Measurements from ENCODE around the gene LDLRAD4. TPM values are rescaled to one million over a fixed set of nuclear protein-coding genes. Genes with fewer than 3 reads are reported as not detected.
A peak's percentile ranks its signal among the peaks of the same experiment; 100 is the strongest.

LDLRAD4 gene
- polyA plus RNA-seq, 1 donor = 9.1 TPM

GRCh38 chr18:13511961-13512577 is 293.5 kb downstream of the LDLRAD4 start:
- no peaks in the 10 kb centered on the region for H3K9me3 ChIP-seq (ENCODE audit: control insufficient read depth, low read depth, low read length)
- DNase-seq = no peak
- 100% methylated on average over 4 of the region's 6 CpGs for WGBS (ENCODE audit: insufficient coverage, low lambda C conversion rate)
- no peak overlapping the region for H3K27ac ChIP-seq (ENCODE audit: low read length)
- H3K27me3 ChIP-seq (ENCODE audit: control insufficient read depth, insufficient read depth, low read length) = no peaks in the 10 kb centered on the region
- no peaks in the 10 kb centered on the region for H3K4me1 ChIP-seq (ENCODE audit: control insufficient read depth, insufficient read depth, low read length)
- H3K4me3 ChIP-seq (ENCODE audit: low read length) = no peak overlapping the region
- no peaks in the 10 kb centered on the region for H3K36me3 ChIP-seq (ENCODE audit: control insufficient read depth, insufficient read depth, low read length)

- DNase-seq = peak in 1 of 2 donors; percentile 5
- H3K27ac ChIP-seq (ENCODE audit: low read length) = no peak overlapping the region
Observed at GRCh38 chr18:13513021-13513420, 294.5 kb downstream of the LDLRAD4 start.

GRCh38 chr18:13513481-13513880 is 294.9 kb downstream of the LDLRAD4 start:
- H3K27me3 ChIP-seq (ENCODE audit: control insufficient read depth, insufficient read depth, low read length) = no peaks in the 10 kb centered on the region
- WGBS (ENCODE audit: insufficient coverage, low lambda C conversion rate) = 60% methylated on average over 1 of the region's 5 CpGs
- no peak for DNase-seq
- no peaks in the 10 kb centered on the region for H3K36me3 ChIP-seq (ENCODE audit: control insufficient read depth, insufficient read depth, low read length)
- no peak overlapping the region for H3K27ac ChIP-seq (ENCODE audit: low read length)
- no peaks in the 10 kb centered on the region for H3K4me1 ChIP-seq (ENCODE audit: control insufficient read depth, insufficient read depth, low read length)
- H3K9me3 ChIP-seq (ENCODE audit: control insufficient read depth, low read depth, low read length) = no peaks in the 10 kb centered on the region
- no peak overlapping the region for H3K4me3 ChIP-seq (ENCODE audit: low read length)

More at GRCh38 chr18:13513021-13513420, 294.5 kb downstream of the LDLRAD4 start:
- Histone ChIP-seq H3K4me3 (ENCODE audit: low read length) (no peak overlapping the region), H3K9me3 (ENCODE audit: control insufficient read depth, low read depth, low read length) (no peaks in the 10 kb centered on the region), H3K36me3 (ENCODE audit: control insufficient read depth, insufficient read depth, low read length) (no peaks in the 10 kb centered on the region), H3K4me1 (ENCODE audit: control insufficient read depth, insufficient read depth, low read length) (no peaks in the 10 kb centered on the region), H3K27me3 (ENCODE audit: control insufficient read depth, insufficient read depth, low read length) (no peaks in the 10 kb centered on the region)
- no CpG with 5 or more reads among the region's 4 CpGs for WGBS (ENCODE audit: insufficient coverage, low lambda C conversion rate)

- no CpG with 5 or more reads among the region's 4 CpGs for WGBS (ENCODE audit: insufficient coverage, low lambda C conversion rate)
- Histone ChIP-seq H3K27me3 (ENCODE audit: control insufficient read depth, insufficient read depth, low read length) (no peaks in the 10 kb centered on the region), H3K36me3 (ENCODE audit: control insufficient read depth, insufficient read depth, low read length) (no peaks in the 10 kb centered on the region), H3K27ac (ENCODE audit: low read length) (no peak overlapping the region), H3K4me3 (ENCODE audit: low read length) (no peak overlapping the region), H3K9me3 (ENCODE audit: control insufficient read depth, low read depth, low read length) (no peaks in the 10 kb centered on the region), H3K4me1 (ENCODE audit: control insufficient read depth, insufficient read depth, low read length) (no peaks in the 10 kb centered on the region)
- DNase-seq = no peak
Observed at GRCh38 chr18:13514558-13514957, 296.0 kb downstream of the LDLRAD4 start.

- no peaks in the 10 kb centered on the region for H3K9me3 ChIP-seq (ENCODE audit: control insufficient read depth, low read depth, low read length)
- H3K4me1 ChIP-seq (ENCODE audit: control insufficient read depth, insufficient read depth, low read length) = no peaks in the 10 kb centered on the region
- 100% methylated on average over 1 of the region's 6 CpGs for WGBS (ENCODE audit: insufficient coverage, low lambda C conversion rate)
- no peak overlapping the region for H3K27ac ChIP-seq (ENCODE audit: low read length)
- no peaks in the 10 kb centered on the region for H3K36me3 ChIP-seq (ENCODE audit: control insufficient read depth, insufficient read depth, low read length)
- no peaks in the 10 kb centered on the region for H3K27me3 ChIP-seq (ENCODE audit: control insufficient read depth, insufficient read depth, low read length)
- no peak for DNase-seq
- H3K4me3 ChIP-seq (ENCODE audit: low read length) = no peak overlapping the region
Observed at GRCh38 chr18:13516855-13517254, 298.3 kb downstream of the LDLRAD4 start.

GRCh38 chr18:13517369-13517768 is 298.8 kb downstream of the LDLRAD4 start:
- H3K36me3 ChIP-seq (ENCODE audit: control insufficient read depth, insufficient read depth, low read length) = no peaks in the 10 kb centered on the region
- H3K4me3 ChIP-seq (ENCODE audit: low read length) = no peak overlapping the region
- no peak overlapping the region for H3K27ac ChIP-seq (ENCODE audit: low read length)
- DNase-seq = no peak
- no peaks in the 10 kb centered on the region for H3K4me1 ChIP-seq (ENCODE audit: control insufficient read depth, insufficient read depth, low read length)
- no peaks in the 10 kb centered on the region for H3K9me3 ChIP-seq (ENCODE audit: control insufficient read depth, low read depth, low read length)
- WGBS (ENCODE audit: insufficient coverage, low lambda C conversion rate) = no CpG with 5 or more reads among the region's 7 CpGs
- no peaks in the 10 kb centered on the region for H3K27me3 ChIP-seq (ENCODE audit: control insufficient read depth, insufficient read depth, low read length)

- Histone ChIP-seq H3K4me3 (ENCODE audit: low read length) (no peak overlapping the region), H3K36me3 (ENCODE audit: control insufficient read depth, insufficient read depth, low read length) (no peaks in the 10 kb centered on the region), H3K27ac (ENCODE audit: low read length) (no peak overlapping the region), H3K27me3 (ENCODE audit: control insufficient read depth, insufficient read depth, low read length) (no peaks in the 10 kb centered on the region), H3K4me1 (ENCODE audit: control insufficient read depth, insufficient read depth, low read length) (no peaks in the 10 kb centered on the region), H3K9me3 (ENCODE audit: control insufficient read depth, low read depth, low read length) (no peaks in the 10 kb centered on the region)
- 70% methylated on average over 3 of the region's 4 CpGs for WGBS (ENCODE audit: insufficient coverage, low lambda C conversion rate)
- DNase-seq = no peak
Observed at GRCh38 chr18:13518382-13518781, 299.8 kb downstream of the LDLRAD4 start.

GRCh38 chr18:13520306-13520705 is 301.7 kb downstream of the LDLRAD4 start:
- Histone ChIP-seq H3K27ac (ENCODE audit: low read length) (no peak overlapping the region), H3K27me3 (ENCODE audit: control insufficient read depth, insufficient read depth, low read length) (no peaks in the 10 kb centered on the region)
- no peak for DNase-seq

GRCh38 chr18:13520741-13521140 is 302.2 kb downstream of the LDLRAD4 start:
- Histone ChIP-seq H3K4me3 (ENCODE audit: low read length) (no peak overlapping the region), H3K9me3 (ENCODE audit: control insufficient read depth, low read depth, low read length) (no peaks in the 10 kb centered on the region), H3K4me1 (ENCODE audit: control insufficient read depth, insufficient read depth, low read length) (no peaks in the 10 kb centered on the region), H3K27me3 (ENCODE audit: control insufficient read depth, insufficient read depth, low read length) (no peaks in the 10 kb centered on the region), H3K36me3 (ENCODE audit: control insufficient read depth, insufficient read depth, low read length) (no peaks in the 10 kb centered on the region), H3K27ac (ENCODE audit: low read length) (no peak overlapping the region)
- WGBS (ENCODE audit: insufficient coverage, low lambda C conversion rate) = no CpG with 5 or more reads among the region's 5 CpGs
- no peak for DNase-seq

More at GRCh38 chr18:13520306-13520705, 301.7 kb downstream of the LDLRAD4 start:
- Histone ChIP-seq H3K9me3 (ENCODE audit: control insufficient read depth, low read depth, low read length) (no peaks in the 10 kb centered on the region), H3K4me3 (ENCODE audit: low read length) (no peak overlapping the region), H3K4me1 (ENCODE audit: control insufficient read depth, insufficient read depth, low read length) (no peaks in the 10 kb centered on the region), H3K36me3 (ENCODE audit: control insufficient read depth, insufficient read depth, low read length) (no peaks in the 10 kb centered on the region)
- no CpG with 5 or more reads among the region's 6 CpGs for WGBS (ENCODE audit: insufficient coverage, low lambda C conversion rate)

GRCh38 chr18:13521418-13521817 is 302.9 kb downstream of the LDLRAD4 start:
- Histone ChIP-seq H3K27me3 (ENCODE audit: control insufficient read depth, insufficient read depth, low read length) (no peaks in the 10 kb centered on the region), H3K4me3 (ENCODE audit: low read length) (no peak overlapping the region), H3K36me3 (ENCODE audit: control insufficient read depth, insufficient read depth, low read length) (no peaks in the 10 kb centered on the region), H3K27ac (ENCODE audit: low read length) (no peak overlapping the region), H3K4me1 (ENCODE audit: control insufficient read depth, insufficient read depth, low read length) (no peaks in the 10 kb centered on the region), H3K9me3 (ENCODE audit: control insufficient read depth, low read depth, low read length) (no peaks in the 10 kb centered on the region)
- DNase-seq = no peak
- WGBS (ENCODE audit: insufficient coverage, low lambda C conversion rate) = 100% methylated on average over 1 of the region's 4 CpGs

GRCh38 chr18:13522256-13522655 is 303.7 kb downstream of the LDLRAD4 start:
- Histone ChIP-seq H3K4me1 (ENCODE audit: control insufficient read depth, insufficient read depth, low read length) (no peaks in the 10 kb centered on the region), H3K27me3 (ENCODE audit: control insufficient read depth, insufficient read depth, low read length) (no peaks in the 10 kb centered on the region), H3K4me3 (ENCODE audit: low read length) (no peak overlapping the region), H3K9me3 (ENCODE audit: control insufficient read depth, low read depth, low read length) (no peaks in the 10 kb centered on the region), H3K27ac (ENCODE audit: low read length) (no peak overlapping the region), H3K36me3 (ENCODE audit: control insufficient read depth, insufficient read depth, low read length) (no peaks in the 10 kb centered on the region)
- no peak for DNase-seq
- WGBS (ENCODE audit: insufficient coverage, low lambda C conversion rate) = 60% methylated on average over 1 of the region's 2 CpGs

Measured in large intestine (tissue), 3 donors.